GM10248 (cell line): ENCODE data around the gene EEF1G.

Experiments used
- CTCF ChIA-PET: fragments of 300-600 bp; sonication (Branson Sonifier 250); formaldehyde crosslinking; extraction: SDS; loops from one replicate; lab custom pipeline; 2021; ENCODE audit warnings: antibody characterized with exemption; lab: Yijun Ruan, JAX
- POLR2A ChIA-PET: fragments of 350-650 bp; sonication (Branson Sonifier 250); formaldehyde crosslinking; extraction: SDS; loops from one replicate; lab custom pipeline; 2020; ENCODE audit warnings: antibody characterized with exemption; lab: Yijun Ruan, JAX
- DNase-seq: peaks from one replicate; pipeline ENCODE4 v3.0.0; 2012; ENCODE audit errors: extremely low spot score
- CTCF ChIP-seq: IDR thresholded peaks from 2 replicates; pipeline ENCODE4 v1.5.1; 2012; ENCODE audit warnings: mild to moderate bottlenecking, low read depth; ENCODE audit errors: extremely low read depth, missing control alignments, control extremely low read depth

The EEF1G gene

DNA sequence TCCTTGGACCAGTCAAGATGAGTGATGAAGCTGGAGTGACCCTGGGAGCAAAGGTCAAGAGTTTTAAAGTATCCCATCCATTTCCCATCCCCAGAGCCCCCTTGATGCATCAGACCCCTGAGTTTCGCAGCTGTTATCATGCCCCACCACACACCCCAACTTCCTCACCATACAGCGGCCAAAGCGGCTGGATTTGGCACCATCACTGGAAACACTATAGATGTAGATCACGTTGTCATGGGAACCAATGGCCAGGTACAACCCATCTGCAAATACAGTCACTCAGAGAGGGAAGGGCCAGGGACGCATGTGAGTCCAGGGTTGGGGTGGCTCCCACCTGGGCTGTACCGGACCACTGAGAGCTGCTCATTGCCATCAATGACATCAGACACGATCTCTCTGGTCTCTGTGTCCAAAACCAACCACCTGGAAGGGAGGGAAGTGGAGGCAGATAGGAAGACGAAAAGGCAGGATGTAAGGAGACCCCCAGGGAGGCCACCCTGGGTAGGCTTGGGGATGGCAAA is 30.1 kb upstream of the EEF1G start:
- POLR2A ChIA-PET = interaction anchor here (0.8 to 1.0 kb wide), 3 partner anchors 13 to 61 kb away, joined by 3 to 4 read pairs (median 3); partner anchors contain the start of genes C11orf98, CSKMT and TUT1
- no peak for DNase-seq
- TF ChIP-seq CTCF = no peak
- CTCF ChIA-PET = interaction anchor here (0.7 to 1.7 kb wide), 5 partner anchors 8 to 179 kb away, joined by 4 to 6 read pairs (median 4); partner anchors contain the start of gene ROM1

- no peak for TF ChIP-seq CTCF
- ChIA-PET CTCF (interaction anchor here (1.6 kb wide), 1 partner anchor 178 kb away, joined by 6 read pairs; no protein-coding TSS in a partner anchor), POLR2A (no interaction called here)
- no peak for DNase-seq
These were observed 29.3 kb upstream of the EEF1G start for GRCh38 chr11:62603072-62603408.

DNA sequence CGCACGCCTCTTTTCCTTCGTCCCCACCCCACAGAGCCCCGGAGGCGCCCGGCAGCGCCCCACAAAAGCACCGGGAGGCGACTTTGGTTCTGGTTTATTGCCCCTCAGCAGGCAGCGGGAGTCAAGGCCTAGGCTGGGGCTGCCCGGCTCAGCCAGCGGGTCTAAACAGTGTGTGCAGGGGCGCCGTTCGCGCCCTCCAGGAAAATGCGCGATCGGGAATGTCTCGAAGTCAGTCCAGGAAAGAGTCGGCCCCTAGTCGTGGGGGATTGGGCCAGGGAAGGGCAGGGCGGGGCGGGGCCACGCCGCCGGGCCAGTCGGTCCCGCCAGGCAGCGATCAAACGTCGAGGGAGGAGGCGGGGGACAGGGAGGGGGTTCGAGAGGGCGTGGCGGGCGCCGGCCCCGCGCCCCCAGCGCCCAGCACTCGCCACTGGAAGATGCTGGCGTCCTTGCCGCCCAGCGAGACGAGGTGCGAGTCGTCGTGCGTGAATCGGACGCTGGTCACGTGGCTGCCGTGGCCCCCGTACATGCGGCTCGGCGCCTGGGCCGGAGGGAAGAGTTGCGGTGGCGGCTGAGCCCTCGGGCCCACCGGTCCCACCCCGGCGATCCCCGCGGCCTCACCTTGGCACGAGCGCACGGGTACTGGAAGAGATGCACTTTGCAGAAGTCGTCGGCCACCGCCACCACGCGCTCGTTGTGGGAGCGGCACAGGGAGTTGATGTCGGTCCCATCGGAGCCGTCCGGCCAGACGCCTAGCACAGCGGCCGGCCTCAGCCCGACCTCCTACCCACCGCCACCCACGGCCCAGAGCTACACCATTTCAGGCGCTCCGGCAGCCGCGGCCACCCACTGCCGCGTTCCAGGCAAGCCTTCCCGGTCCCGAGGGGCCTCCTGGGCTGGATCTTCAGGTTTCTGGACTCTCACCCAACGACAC is 28.7 kb upstream of the EEF1G start:
- TF ChIP-seq CTCF = no peak
- POLR2A ChIA-PET = interaction anchor here (0.5 to 3.1 kb wide), 13 partner anchors 9 to 239 kb away, joined by 3 to 64 read pairs (median 4); partner anchors contain the start of genes C11orf98, CSKMT, EEF1G and INTS5
- CTCF ChIA-PET = interaction anchor here (0.7 to 2.1 kb wide), 6 partner anchors 9 to 178 kb away, joined by 3 to 26 read pairs (median 4); partner anchors contain the start of genes B3GAT3 and TUT1
- DNase-seq = peak; percentile 39

GRCh38 chr11:62601372-62602140 is 27.9 kb upstream of the EEF1G start, which contains the start of gene MTA2:
TSS of gene MTA2 (minus strand) at chr11:62601865. CDS start at chr11:62601450, 415 bp downstream.
- peak; percentile 16 for TF ChIP-seq CTCF
- peak; percentile 98 for DNase-seq
- ChIA-PET POLR2A (interaction anchor here (0.5 to 3.1 kb wide), 15 partner anchors 9 to 240 kb away, joined by 3 to 64 read pairs (median 4); partner anchors contain the start of genes C11orf98, CSKMT, EEF1G and INTS5), CTCF (interaction anchor here (0.7 to 2.1 kb wide), 7 partner anchors 9 to 177 kb away, joined by 3 to 26 read pairs (median 4); partner anchors contain the start of genes B3GAT3 and TUT1)

DNA sequence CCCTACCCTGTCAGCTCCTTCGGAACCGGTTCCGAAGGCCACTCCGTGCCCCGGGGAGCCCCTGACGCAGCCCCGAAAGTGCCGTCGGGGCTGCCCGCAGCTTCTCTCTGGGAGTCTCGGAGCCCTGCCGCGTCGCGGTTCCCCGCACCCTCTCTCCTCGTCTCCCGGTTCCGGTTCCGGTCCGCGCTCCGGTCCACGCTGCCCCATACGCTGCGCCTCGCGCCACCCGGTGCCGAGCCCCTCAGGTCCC is 27.4 kb upstream of the EEF1G start:
- ChIA-PET CTCF (interaction anchor here (0.8 to 2.1 kb wide), 5 partner anchors 9 to 176 kb away, joined by 4 to 26 read pairs (median 5); partner anchors contain the start of gene TUT1), POLR2A (interaction anchor here (1.0 to 3.1 kb wide), 7 partner anchors 9 to 240 kb away, joined by 3 to 64 read pairs (median 6); partner anchors contain the start of genes C11orf98, CSKMT, INTS5 and TUT1)
- peak; percentile 24 for DNase-seq

More for the DNA sequence above, 27.4 kb upstream of the EEF1G start:
- no peak for TF ChIP-seq CTCF
